Measurements from ENCODE around the gene RAP1B.

RAP1B gene

GRCh38 chr12:68610370-68611093 is at the start of gene RAP1B:
RAP1B (plus strand) TSS chr12:68610899; CDS start chr12:68648725, 37,826 bp downstream.
- DNase-seq, result peak; percentile 75

GRCh38 chr12:68561830-68562229 is 48.9 kb upstream of the RAP1B start:
- DNase-seq, result no peak

GRCh38 chr12:68564166-68564565 is 46.5 kb upstream of the RAP1B start:
- no peak for DNase-seq

- no peak for DNase-seq
Measured at GRCh38 chr12:68565391-68565903, 45.3 kb upstream of the RAP1B start.

GRCh38 chr12:68568922-68569569 is 41.7 kb upstream of the RAP1B start:
- peak; percentile 95 for DNase-seq

GRCh38 chr12:68572661-68573060 is 38.0 kb upstream of the RAP1B start:
- no peak for DNase-seq

- DNase-seq, result no peak
Measured at GRCh38 chr12:68573406-68573805, 37.3 kb upstream of the RAP1B start.

- DNase-seq, result no peak
Measured at GRCh38 chr12:68577949-68578348, 32.8 kb upstream of the RAP1B start.

- no peak for DNase-seq
Measured at GRCh38 chr12:68578765-68579164, 31.9 kb upstream of the RAP1B start.

GRCh38 chr12:68579254-68579653 is 31.4 kb upstream of the RAP1B start:
- no peak for DNase-seq

GRCh38 chr12:68580911-68581310 is 29.8 kb upstream of the RAP1B start:
- no peak for DNase-seq

GRCh38 chr12:68581926-68582325 is 28.8 kb upstream of the RAP1B start:
- no peak for DNase-seq

- no peak for DNase-seq
Measured at GRCh38 chr12:68585966-68586365, 24.7 kb upstream of the RAP1B start.

- no peak for DNase-seq
Measured at GRCh38 chr12:68587448-68587873, 23.2 kb upstream of the RAP1B start.

- DNase-seq, result no peak
Measured at GRCh38 chr12:68589194-68589593, 21.5 kb upstream of the RAP1B start.

- peak; percentile 14 for DNase-seq
Measured at GRCh38 chr12:68591734-68592418, 18.8 kb upstream of the RAP1B start.

GRCh38 chr12:68595241-68595640 is 15.5 kb upstream of the RAP1B start:
- no peak for DNase-seq

GRCh38 chr12:68601767-68602166 is 8.9 kb upstream of the RAP1B start:
- no peak for DNase-seq

GRCh38 chr12:68602720-68603119 is 8.0 kb upstream of the RAP1B start:
- no peak for DNase-seq

GRCh38 chr12:68608191-68608590 is 2.5 kb upstream of the RAP1B start:
- DNase-seq, result no peak

- DNase-seq, result no peak
Measured at GRCh38 chr12:68609998-68610369, 715 bp upstream of the RAP1B start.

- peak; percentile 44 for DNase-seq
Measured at GRCh38 chr12:68611094-68611805, 551 bp downstream of the RAP1B start.

GRCh38 chr12:68611806-68612160 is 1.1 kb downstream of the RAP1B start:
- DNase-seq, result no peak
